AG09309 (cell line): Measurements from ENCODE around the gene GATA5.
"Not testable (repeated sequence)": the region's sequence is repeated elsewhere in the genome, so short reads cannot be mapped to it uniquely, and the experiment has no call there.

Experiments
- DNase-seq: peaks from one replicate; pipeline ENCODE4 v3.0.0-alpha.2; 2010; ENCODE audit warnings: low read depth
- H3K4me3 ChIP-seq: 2 replicates; pipeline ENCODE4 v1.5.1; 2011; ENCODE audit warnings: mild to moderate bottlenecking, low read depth, low read length, moderate library complexity; ENCODE audit not compliant: control insufficient read depth
- TF ChIP-seq, protein P1 (sequence below): IDR thresholded peaks from 2 replicates; pipeline ENCODE4 v1.5.1; 2011; ENCODE audit warnings: mild to moderate bottlenecking, low read depth, low read length, inconsistent platforms; ENCODE audit not compliant: insufficient read depth, control insufficient read depth; ENCODE audit errors: missing control alignments

Gene GATA5

DNA sequence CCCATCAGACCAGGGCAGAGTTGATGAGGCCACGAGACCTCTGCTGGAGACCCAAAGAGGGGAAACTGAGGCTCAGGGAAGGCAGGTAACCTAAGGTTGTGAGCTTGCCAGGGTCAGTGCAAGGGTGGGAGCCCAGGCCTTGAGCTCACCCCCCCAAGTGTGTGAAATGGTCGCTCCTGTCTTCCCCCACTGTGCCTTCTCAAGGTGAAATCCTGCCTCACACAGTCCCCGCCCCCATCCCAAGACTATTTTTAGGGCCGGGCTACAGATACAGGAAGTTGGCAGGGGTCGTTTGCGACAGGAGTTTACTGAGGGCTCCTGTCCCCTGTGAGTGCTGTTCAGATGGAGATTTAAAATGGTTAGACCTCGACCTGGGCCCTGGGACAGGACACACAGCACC lies 18.7 kb upstream of the GATA5 start:
- DNase-seq, result no peak
- TF ChIP-seq, protein P1, sequence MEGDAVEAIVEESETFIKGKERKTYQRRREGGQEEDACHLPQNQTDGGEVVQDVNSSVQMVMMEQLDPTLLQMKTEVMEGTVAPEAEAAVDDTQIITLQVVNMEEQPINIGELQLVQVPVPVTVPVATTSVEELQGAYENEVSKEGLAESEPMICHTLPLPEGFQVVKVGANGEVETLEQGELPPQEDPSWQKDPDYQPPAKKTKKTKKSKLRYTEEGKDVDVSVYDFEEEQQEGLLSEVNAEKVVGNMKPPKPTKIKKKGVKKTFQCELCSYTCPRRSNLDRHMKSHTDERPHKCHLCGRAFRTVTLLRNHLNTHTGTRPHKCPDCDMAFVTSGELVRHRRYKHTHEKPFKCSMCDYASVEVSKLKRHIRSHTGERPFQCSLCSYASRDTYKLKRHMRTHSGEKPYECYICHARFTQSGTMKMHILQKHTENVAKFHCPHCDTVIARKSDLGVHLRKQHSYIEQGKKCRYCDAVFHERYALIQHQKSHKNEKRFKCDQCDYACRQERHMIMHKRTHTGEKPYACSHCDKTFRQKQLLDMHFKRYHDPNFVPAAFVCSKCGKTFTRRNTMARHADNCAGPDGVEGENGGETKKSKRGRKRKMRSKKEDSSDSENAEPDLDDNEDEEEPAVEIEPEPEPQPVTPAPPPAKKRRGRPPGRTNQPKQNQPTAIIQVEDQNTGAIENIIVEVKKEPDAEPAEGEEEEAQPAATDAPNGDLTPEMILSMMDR, result no peak
- no peak overlapping the region for H3K4me3 ChIP-seq

GRCh38 chr20:62493886-62494285 lies 18.1 kb upstream of the GATA5 start:
- H3K4me3 ChIP-seq, result no peak overlapping the region
- no peak for DNase-seq
- TF ChIP-seq, protein P1, result no peak

GRCh38 chr20:62493253-62493885 lies 17.6 kb upstream of the GATA5 start:
- TF ChIP-seq, protein P1, result no peak
- no peak overlapping the region for H3K4me3 ChIP-seq
- DNase-seq, result no peak

DNA sequence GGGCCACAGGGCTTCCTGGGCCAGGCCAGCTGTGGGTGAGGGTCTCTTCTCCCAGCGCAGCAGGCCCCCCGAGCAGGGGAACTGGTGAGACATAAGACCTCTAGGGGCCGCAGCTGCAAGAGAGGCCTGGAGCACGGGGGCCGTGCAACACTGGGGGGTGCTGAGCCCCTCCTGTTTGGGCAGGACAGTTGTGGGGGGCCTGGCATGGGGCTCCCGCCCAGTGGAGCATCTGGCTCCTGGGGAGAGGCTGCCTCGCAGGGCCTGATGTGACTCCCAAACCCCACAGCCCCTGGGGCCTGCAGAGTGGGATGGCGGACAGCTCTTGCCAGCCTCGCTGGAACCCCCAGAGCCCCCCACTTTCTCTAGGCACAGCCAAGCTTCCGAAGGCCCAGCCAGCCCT lies 16.9 kb upstream of the GATA5 start:
- H3K4me3 ChIP-seq, result no peak overlapping the region
- TF ChIP-seq, protein P1, result no peak
- no peak for DNase-seq

GRCh38 chr20:62490783-62491182 lies 15.0 kb upstream of the GATA5 start:
- not testable (repeated sequence) for DNase-seq, H3K4me3 ChIP-seq

- H3K4me3 ChIP-seq, result no peak overlapping the region
- TF ChIP-seq, protein P1, result no peak
- no peak for DNase-seq
These were observed 14.1 kb upstream of the GATA5 start for GRCh38 chr20:62489932-62490263.

DNA sequence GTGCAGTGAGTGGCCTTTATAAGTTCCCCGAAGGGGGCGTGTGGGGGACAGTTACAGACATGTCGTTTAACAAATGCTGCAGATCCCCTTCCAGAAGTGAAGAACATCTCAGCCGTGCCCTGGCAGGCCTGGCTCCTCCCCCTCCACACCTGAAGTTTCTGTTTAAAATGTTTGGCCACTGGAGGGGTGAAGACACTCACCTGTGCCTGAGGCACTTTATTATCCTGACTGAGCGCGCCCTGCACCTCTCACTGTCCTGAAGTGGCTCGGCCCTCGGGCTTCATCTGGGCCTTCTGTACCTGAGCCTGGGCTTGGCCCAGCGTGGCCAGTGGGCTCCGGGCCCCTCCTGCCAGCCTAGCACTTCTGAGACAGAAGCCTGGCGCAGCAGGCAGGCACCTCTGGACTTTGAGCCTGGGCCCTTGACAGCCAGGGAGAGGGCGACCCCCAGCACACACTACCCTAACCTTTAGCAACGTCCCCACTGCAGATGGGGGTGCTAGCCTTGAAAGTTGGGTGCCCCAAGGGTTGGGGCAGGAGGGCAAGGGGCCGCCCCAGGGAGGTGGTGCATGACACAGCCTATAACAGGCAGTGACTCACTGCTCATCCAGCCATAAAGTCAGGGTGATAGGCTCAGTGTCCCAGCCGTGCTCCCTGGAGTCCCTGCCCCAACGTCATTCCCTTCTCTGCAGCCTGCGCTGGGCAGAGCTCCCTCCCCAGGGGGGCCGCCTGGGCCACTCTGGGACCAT lies 13.6 kb upstream of the GATA5 start:
- H3K4me3 ChIP-seq, result no peak overlapping the region
- no peak for DNase-seq
- TF ChIP-seq, protein P1, result no peak
